ENCODE measurements around the gene EEF1AKMT2.

The EEF1AKMT2 gene

GRCh38 chr10:124717911-124718741, 73.6 kb downstream of the EEF1AKMT2 start:
- DNase-seq, result peak; percentile 95

DNA sequence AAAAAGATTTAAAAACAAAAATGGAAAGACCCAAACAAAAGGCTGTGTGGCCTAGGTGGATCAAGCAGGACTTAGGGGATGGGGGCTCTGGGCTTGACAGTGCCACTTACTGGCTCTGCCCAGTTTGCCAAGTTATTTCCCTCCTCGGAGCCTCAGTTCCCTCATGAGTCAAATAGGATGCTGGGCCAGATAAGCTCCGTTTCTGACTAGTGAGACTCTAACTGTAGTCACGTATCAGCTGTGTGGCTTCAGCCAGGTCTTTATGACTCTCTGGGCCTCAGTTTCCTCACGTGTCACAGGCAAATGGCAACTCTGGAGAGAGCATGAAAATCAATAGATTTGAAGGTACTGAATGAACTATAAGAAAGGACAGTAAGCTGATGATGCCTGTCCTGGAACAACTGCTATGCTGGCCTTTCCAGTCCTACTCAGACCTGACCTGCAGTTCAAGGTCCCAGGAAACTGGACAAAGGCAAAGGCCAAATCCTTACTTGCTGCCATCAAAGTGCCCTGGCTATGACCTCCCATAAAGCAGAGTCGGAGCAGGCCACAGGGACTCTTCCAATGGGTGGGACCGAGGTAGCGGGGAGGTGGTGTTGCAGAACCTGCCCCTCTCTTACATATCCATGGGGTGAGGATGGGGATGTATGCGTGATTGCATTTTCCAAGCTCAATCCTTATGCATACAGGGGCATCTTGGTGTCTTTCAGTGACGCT, 74.5 kb downstream of the EEF1AKMT2 start:
- DNase-seq, result no peak

GRCh38 chr10:124716369-124716768, 75.3 kb downstream of the EEF1AKMT2 start:
- DNase-seq, result no peak

- no peak for DNase-seq
Measured at GRCh38 chr10:124715439-124715838, 76.2 kb downstream of the EEF1AKMT2 start.

- no peak for DNase-seq
Measured at GRCh38 chr10:124713679-124714255, 77.9 kb downstream of the EEF1AKMT2 start.

GRCh38 chr10:124712704-124713407, 78.8 kb downstream of the EEF1AKMT2 start:
- no peak for DNase-seq

- no peak for DNase-seq
Measured at GRCh38 chr10:124711145-124711544, 80.5 kb downstream of the EEF1AKMT2 start.

DNA sequence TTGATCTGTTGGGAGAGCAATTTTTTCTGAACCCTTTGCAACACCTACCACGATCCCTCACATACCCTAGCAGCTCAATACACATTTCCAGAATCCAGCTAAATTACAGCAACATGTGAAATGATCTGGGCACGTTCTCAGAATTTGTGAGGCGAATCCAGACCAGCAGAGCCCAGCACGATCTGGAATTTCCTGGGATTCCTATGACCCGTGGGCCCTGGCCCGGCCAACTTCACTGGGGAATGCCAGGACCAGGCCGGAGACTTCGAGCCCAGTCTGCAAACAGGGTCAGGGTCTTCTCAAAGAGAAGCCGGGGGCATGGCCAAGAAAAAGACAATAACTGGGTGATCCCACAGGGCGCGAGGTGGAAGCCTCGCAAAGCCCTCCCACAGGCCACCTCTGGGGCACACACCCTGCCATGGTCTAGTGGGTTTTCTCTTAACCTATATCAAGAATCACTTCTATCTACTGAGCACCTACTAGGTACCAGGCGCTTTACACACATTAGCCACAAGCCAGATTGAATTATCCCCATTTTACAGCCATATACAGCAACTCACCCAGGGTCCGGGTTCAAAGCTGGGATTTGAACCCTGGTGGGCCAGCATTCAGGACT, 81.3 kb downstream of the EEF1AKMT2 start:
- DNase-seq, result no peak

- peak; percentile 87 for DNase-seq
Measured at GRCh38 chr10:124709861-124710260, 81.8 kb downstream of the EEF1AKMT2 start.

DNA sequence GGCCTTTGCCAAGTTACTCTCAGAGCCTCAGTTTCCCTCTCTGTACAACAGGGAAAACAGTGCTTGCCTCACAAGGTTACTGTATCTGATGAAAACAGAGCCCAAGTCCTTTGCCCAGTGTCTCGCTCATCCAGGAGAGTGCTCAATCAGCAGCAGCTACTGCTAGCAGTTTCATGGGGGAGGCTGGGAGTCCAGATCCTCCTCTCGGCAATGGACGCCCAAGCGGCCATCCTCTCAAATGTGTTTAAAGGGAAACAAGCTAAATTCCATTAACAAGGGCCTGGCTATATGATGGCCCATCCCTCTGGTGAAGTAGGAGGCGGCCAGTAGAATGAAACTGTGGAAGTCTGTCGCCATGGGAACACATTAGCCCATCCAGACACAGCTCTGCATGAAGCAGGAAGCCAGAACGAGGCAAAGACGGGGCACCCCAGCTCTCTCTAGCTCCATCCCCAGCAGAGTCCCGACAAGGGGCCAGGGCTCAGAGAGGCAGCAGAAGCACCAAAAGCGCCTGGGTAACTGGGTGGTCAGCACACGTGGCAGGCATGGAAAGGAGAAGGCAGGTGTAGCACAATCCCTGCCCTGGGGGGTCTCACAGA, 82.7 kb downstream of the EEF1AKMT2 start:
- peak; percentile 22 for DNase-seq

GRCh38 chr10:124708246-124708779, 83.4 kb downstream of the EEF1AKMT2 start:
- no peak for DNase-seq
